NCI-H146 treated with DMSO at 0.1 percent for 48 hours (cell line): ENCODE data around the gene PGA3.
"Not testable (repeated sequence)": the region's sequence is repeated elsewhere in the genome, so short reads cannot be mapped to it uniquely, and the experiment has no call there.

Experiments used
- DNase-seq: peaks from one replicate; lab custom pipeline; 2025; ENCODE audit not compliant: unreplicated experiment; lab: John Stamatoyannopoulos, UW

Gene PGA3

GRCh38 chr11:61204502-61205059, 1.3 kb downstream of the PGA3 start:
- not testable (repeated sequence) for DNase-seq

GRCh38 chr11:61207636-61208310, 4.5 kb downstream of the PGA3 start:
- not testable (repeated sequence) for DNase-seq

- not testable (repeated sequence) for DNase-seq
Measured at GRCh38 chr11:61210629-61211028, 7.3 kb downstream of the PGA3 start.

GRCh38 chr11:61211327-61211952, 8.1 kb downstream of the PGA3 start:
- DNase-seq = not testable (repeated sequence)

GRCh38 chr11:61212202-61212601, 8.9 kb downstream of the PGA3 start:
- not testable (repeated sequence) for DNase-seq

- not testable (repeated sequence) for DNase-seq
Measured at GRCh38 chr11:61213711-61214324, 10.5 kb downstream of the PGA3 start.

GRCh38 chr11:61218306-61218705, 15.0 kb downstream of the PGA3 start:
- DNase-seq = not testable (repeated sequence)

GRCh38 chr11:61219016-61219415, 15.7 kb downstream of the PGA3 start:
- not testable (repeated sequence) for DNase-seq

- DNase-seq = not testable (repeated sequence)
Measured at GRCh38 chr11:61222047-61222446, 18.7 kb downstream of the PGA3 start, which contains the start of gene PGA4. TSS of gene PGA4 (plus strand) at chr11:61222347. CDS start at chr11:61222401, 54 bp downstream.

GRCh38 chr11:61222692-61223091, 19.4 kb downstream of the PGA3 start:
- DNase-seq = not testable (repeated sequence)

GRCh38 chr11:61226457-61227137, 23.3 kb downstream of the PGA3 start:
- DNase-seq = not testable (repeated sequence)

- DNase-seq = not testable (repeated sequence)
Measured at GRCh38 chr11:61229458-61229857, 26.1 kb downstream of the PGA3 start.

- not testable (repeated sequence) for DNase-seq
Measured at GRCh38 chr11:61231033-61231432, 27.7 kb downstream of the PGA3 start.

- not testable (repeated sequence) for DNase-seq
Measured at GRCh38 chr11:61231585-61231984, 28.3 kb downstream of the PGA3 start.

GRCh38 chr11:61232548-61233145, 29.3 kb downstream of the PGA3 start:
- DNase-seq = not testable (repeated sequence)

- not testable (repeated sequence) for DNase-seq
Measured at GRCh38 chr11:61237130-61237529, 33.8 kb downstream of the PGA3 start.

- DNase-seq = not testable (repeated sequence)
Measured at GRCh38 chr11:61240288-61240687, 37.0 kb downstream of the PGA3 start.

- DNase-seq = not testable (repeated sequence)
Measured at GRCh38 chr11:61240875-61241274, 37.6 kb downstream of the PGA3 start, which contains the start of gene PGA5. TSS of gene PGA5 (plus strand) at chr11:61241175. CDS start at chr11:61241227, 52 bp downstream.

- not testable (repeated sequence) for DNase-seq
Measured at GRCh38 chr11:61241526-61241925, 38.2 kb downstream of the PGA3 start.

GRCh38 chr11:61245284-61245964, 42.1 kb downstream of the PGA3 start:
- DNase-seq = not testable (repeated sequence)
